Thymus (tissue), 14 donors: ENCODE results near the gene TPR. TPM values are rescaled to one million over a fixed set of nuclear protein-coding genes. Genes with fewer than 3 reads are reported as not detected.

ENCODE experiments used
- DNase-seq, 9 donors: peaks; one replicate each; pipeline ENCODE4 v3.0.0-alpha.2; 2013; ENCODE audit warnings: low spot score in 9 of 9, low read depth in 6 of 9, missing footprints in 1 of 9
- H3K27ac ChIP-seq, 2 donors: one replicate each; pipeline ENCODE4 v1.5.1; 2013; ENCODE audit warnings: control low read depth in 1 of 2, low read depth in 1 of 2, low read length in 1 of 2, mild to moderate bottlenecking in 1 of 2, moderate library complexity in 1 of 2
- H3K27me3 ChIP-seq, 2 donors: one replicate each; pipeline ENCODE4 v1.5.1; 2013; ENCODE audit warnings: low read length in 1 of 2; ENCODE audit not compliant: control insufficient read depth in 2 of 2, insufficient read depth in 1 of 2
- H3K36me3 ChIP-seq, 2 donors: one replicate each; pipeline ENCODE4 v1.5.1; 2013; ENCODE audit warnings: low read length in 1 of 2, mild to moderate bottlenecking in 1 of 2, moderate library complexity in 1 of 2; ENCODE audit not compliant: control insufficient read depth in 2 of 2, insufficient read depth in 2 of 2
- H3K4me1 ChIP-seq, 2 donors: one replicate each; pipeline ENCODE4 v1.5.1; 2013; ENCODE audit warnings: low read length in 2 of 2; ENCODE audit not compliant: control insufficient read depth in 2 of 2, insufficient read depth in 2 of 2
- H3K4me3 ChIP-seq, 2 donors: one replicate each; pipeline ENCODE4 v1.5.1; 2013; ENCODE audit warnings: low read length in 2 of 2, control low read depth in 1 of 2, mild to moderate bottlenecking in 1 of 2
- H3K9me3 ChIP-seq, 2 donors: one replicate each; pipeline ENCODE4 v1.5.1; 2013; ENCODE audit warnings: low read length in 1 of 2, mild to moderate bottlenecking in 1 of 2; ENCODE audit not compliant: control insufficient read depth in 2 of 2, insufficient read depth in 1 of 2
- WGBS: extraction: QIAGEN DNeasy Blood & Tissue Kit; methylation state at CpG from one replicate; pipeline ENCODE4 v1.1.7; 2013; 5-methylcytosine and 5-hydroxymethylcytosine counted together
- long read RNA-seq, 10 donors: transcript quantifications; one replicate each; lab custom pipeline, GENCODE V29; 2026
- polyA plus RNA-seq: library from polyadenylated mRNA; stranded (reverse); fragments of 200-250 nt; gene quantifications from one replicate; pipeline ENCODE4 v1.2.3, GENCODE V29; 2013
- total RNA-seq: library from RNA; stranded (reverse); fragments of 120-200 nt; gene quantifications from one replicate; pipeline ENCODE4 v1.2.4, GENCODE V29; 2013
- donor health status: healthy.

TPR gene
- total RNA-seq (74.2 TPM), polyA plus RNA-seq (38.4 TPM)
- long read RNA-seq, donor 1, result 0 reads
- long read RNA-seq, donor 2, partial matches to known transcripts, result 120 of 130 reads
- long read RNA-seq, donor 2, other reads (novel, unspliced or antisense), result 8 of 130 reads
- long read RNA-seq, donor 3, partial matches to known transcripts, result 36 of 36 reads
- long read RNA-seq, donor 3, other reads (novel, unspliced or antisense), result 0 of 36 reads
- long read RNA-seq, donor 4, partial matches to known transcripts, result 12 of 12 reads
- long read RNA-seq, donor 4, other reads (novel, unspliced or antisense), result 0 of 12 reads
- long read RNA-seq, donor 5, partial matches to known transcripts, result 50 of 52 reads
- long read RNA-seq, donor 5, other reads (novel, unspliced or antisense), result 0 of 52 reads
- long read RNA-seq, donor 6, full-length matches to known transcripts, result 1 of 42 reads
- long read RNA-seq, donor 6, partial matches to known transcripts, result 41 of 42 reads
- long read RNA-seq, donor 6, other reads (novel, unspliced or antisense), result 0 of 42 reads
- long read RNA-seq, donor 7, partial matches to known transcripts, result 20 of 20 reads
- long read RNA-seq, donor 7, other reads (novel, unspliced or antisense), result 0 of 20 reads
- long read RNA-seq, donor 8, partial matches to known transcripts, result 0 of 1 reads
- long read RNA-seq, donor 8, other reads (novel, unspliced or antisense), result 0 of 1 reads
- long read RNA-seq, donor 9, result 0 reads
- long read RNA-seq, donor 10, partial matches to known transcripts, result 6 of 6 reads
- long read RNA-seq, donor 10, other reads (novel, unspliced or antisense), result 0 of 6 reads

GRCh38 chr1:186375152-186375928 lies at the start of gene TPR, which contains the start of gene ODR4:
Gene TPR (minus strand): TSS chr1:186375253. CDS start chr1:186375028, 225 bp downstream.
Gene ODR4 (plus strand): TSS chr1:186375838. CDS start chr1:186379786, 3,948 bp downstream.
- Histone ChIP-seq H3K9me3 (no peaks in the 10 kb centered on the region), H3K27me3 (no peaks in the 10 kb centered on the region), H3K4me1 (peaks cover 4 to 5% of the 10 kb centered on the region in 2 donors), H3K4me3 (peak within 1 kb of the TSS; percentile 59 to 96), H3K36me3 (peaks cover 0 to 26% of the 10 kb centered on the region in 2 donors), H3K27ac (peak within 1 kb of the TSS; percentile 92 to 96)
- under 1% methylated on average over 60 of the region's 60 CpGs for WGBS
- DNase-seq, result peak; percentile 95 to 99 (median 97)

GRCh38 chr1:186424539-186424938 lies 49.5 kb upstream of the TPR start:
- Histone ChIP-seq H3K4me1 (no peaks in the 10 kb centered on the region), H3K4me3 (no peak overlapping the region), H3K9me3 (no peaks in the 10 kb centered on the region), H3K36me3 (peaks cover 0 to 2% of the 10 kb centered on the region in 2 donors), H3K27ac (no peak overlapping the region), H3K27me3 (no peaks in the 10 kb centered on the region)
- 97% methylated on average over 2 of the region's 2 CpGs for WGBS
- no peak for DNase-seq

GRCh38 chr1:186421446-186421845 lies 46.4 kb upstream of the TPR start:
- WGBS, result 97% methylated on average over 6 of the region's 6 CpGs
- H3K27ac ChIP-seq, result no peak overlapping the region
- DNase-seq, result no peak

GRCh38 chr1:186420923-186421322 lies 45.9 kb upstream of the TPR start:
- peaks cover 0 to 14% of the 10 kb centered on the region in 2 donors for H3K36me3 ChIP-seq
- 69% methylated on average over 1 of the region's 1 CpG for WGBS
- H3K9me3 ChIP-seq, result no peaks in the 10 kb centered on the region
- DNase-seq, result peak in 1 of 9 donors; percentile 19
- no peaks in the 10 kb centered on the region for H3K27me3 ChIP-seq
- H3K4me1 ChIP-seq, result no peaks in the 10 kb centered on the region
- no peak overlapping the region for H3K27ac ChIP-seq
- H3K4me3 ChIP-seq, result no peak overlapping the region

More at GRCh38 chr1:186421446-186421845, 46.4 kb upstream of the TPR start:
- Histone ChIP-seq H3K27me3 (no peaks in the 10 kb centered on the region), H3K36me3 (peaks cover 0 to 14% of the 10 kb centered on the region in 2 donors), H3K9me3 (no peaks in the 10 kb centered on the region), H3K4me3 (no peak overlapping the region), H3K4me1 (no peaks in the 10 kb centered on the region)

GRCh38 chr1:186420311-186420710 lies 45.3 kb upstream of the TPR start:
- DNase-seq, result no peak
- H3K27ac ChIP-seq, result no peak overlapping the region
- H3K4me1 ChIP-seq, result no peaks in the 10 kb centered on the region
- no peak overlapping the region for H3K4me3 ChIP-seq
- no peaks in the 10 kb centered on the region for H3K9me3 ChIP-seq
- peaks cover 0 to 17% of the 10 kb centered on the region in 2 donors for H3K36me3 ChIP-seq
- H3K27me3 ChIP-seq, result no peaks in the 10 kb centered on the region

- H3K36me3 ChIP-seq, result peaks cover 0 to 17% of the 10 kb centered on the region in 2 donors
- H3K4me3 ChIP-seq, result no peak overlapping the region
- H3K4me1 ChIP-seq, result no peaks in the 10 kb centered on the region
- H3K27me3 ChIP-seq, result no peaks in the 10 kb centered on the region
- H3K27ac ChIP-seq, result no peak overlapping the region
- 98% methylated on average over 4 of the region's 4 CpGs for WGBS
- no peaks in the 10 kb centered on the region for H3K9me3 ChIP-seq
- no peak for DNase-seq
These were observed 43.5 kb upstream of the TPR start for GRCh38 chr1:186418503-186418902.

GRCh38 chr1:186413319-186413718 lies 38.3 kb upstream of the TPR start:
- Histone ChIP-seq H3K4me1 (no peaks in the 10 kb centered on the region), H3K9me3 (no peaks in the 10 kb centered on the region), H3K27me3 (no peaks in the 10 kb centered on the region), H3K36me3 (peaks cover 3 to 23% of the 10 kb centered on the region in 2 donors), H3K4me3 (no peak overlapping the region), H3K27ac (no peak overlapping the region)
- DNase-seq, result no peak
- 99% methylated on average over 1 of the region's 1 CpG for WGBS

GRCh38 chr1:186409091-186409490 lies 34.0 kb upstream of the TPR start:
- H3K9me3 ChIP-seq, result no peaks in the 10 kb centered on the region
- DNase-seq, result no peak
- H3K27ac ChIP-seq, result no peak overlapping the region
- no peak overlapping the region for H3K4me3 ChIP-seq
- 95% methylated on average over 3 of the region's 3 CpGs for WGBS
- peaks cover 3 to 33% of the 10 kb centered on the region in 2 donors for H3K36me3 ChIP-seq
- no peaks in the 10 kb centered on the region for H3K4me1 ChIP-seq
- H3K27me3 ChIP-seq, result no peaks in the 10 kb centered on the region
